Thoracic aorta (tissue), 2 donors: ENCODE results near the gene NCKAP5L. TPM values are rescaled to one million over a fixed set of nuclear protein-coding genes. Genes with fewer than 3 reads are reported as not detected.

ENCODE experiments used
- ATAC-seq: fragments of 150-250 bp; one replicate; pipeline ENCODE4 v1.8.0; 2017; ENCODE audit warnings: low read depth; ENCODE audit not compliant: insufficient number of reproducible peaks, low FRiP score
- DNase-seq: peaks from one replicate; pipeline ENCODE4 v3.0.0-alpha.2; 2020; ENCODE audit warnings: low spot score
- H3K27ac ChIP-seq, 2 donors: fragments of 200-600 bp; sonication (generic); 1 replicate in 1 of 2; 2 replicates in 1 of 2; pipeline ENCODE4 v1.5.1; 2016; ENCODE audit warnings: mild to moderate bottlenecking in 2 of 2, moderate library complexity in 2 of 2
- H3K27me3 ChIP-seq: fragments of 200-600 bp; sonication (generic); replicated peaks from 2 replicates; pipeline ENCODE4 v1.6.0; 2016; ENCODE audit warnings: mild to moderate bottlenecking; ENCODE audit not compliant: insufficient read depth
- H3K36me3 ChIP-seq: fragments of 200-600 bp; sonication (generic); one replicate; pipeline ENCODE4 v1.5.1; 2016
- H3K4me1 ChIP-seq, 2 donors: fragments of 200-600 bp; sonication (generic); 1 replicate in 1 of 2; 2 replicates in 1 of 2; pipeline versions ENCODE4 v1.5.1 to v1.6.0; 2016; ENCODE audit warnings: low read depth in 2 of 2, mild to moderate bottlenecking in 1 of 2; ENCODE audit not compliant: control insufficient read depth in 1 of 2
- H3K4me3 ChIP-seq: fragments of 200-600 bp; sonication (generic); 2 replicates; pipeline ENCODE4 v1.5.1; 2016; ENCODE audit warnings: mild to moderate bottlenecking
- H3K9me3 ChIP-seq: fragments of 200-600 bp; sonication (generic); 2 replicates; pipeline ENCODE4 v1.5.1; 2016
- total RNA-seq, 2 donors: library from RNA; depleted of rRNA; stranded (reverse); fragments of >200 nt; gene quantifications; one replicate each; pipeline versions ENCODE4 v1.1.0 to v1.2.3, GENCODE V29; 2016
- TF ChIP-seq, protein P1 (sequence below): fragments of 200-600 bp; sonication (generic); IDR thresholded peaks from one replicate; pipeline ENCODE4 v1.5.1; 2019; ENCODE audit warnings: antibody characterized with exemption

Gene NCKAP5L
- total RNA-seq, 2 donors from 2014 or later = 34.9 to 38.0 TPM

DNA sequence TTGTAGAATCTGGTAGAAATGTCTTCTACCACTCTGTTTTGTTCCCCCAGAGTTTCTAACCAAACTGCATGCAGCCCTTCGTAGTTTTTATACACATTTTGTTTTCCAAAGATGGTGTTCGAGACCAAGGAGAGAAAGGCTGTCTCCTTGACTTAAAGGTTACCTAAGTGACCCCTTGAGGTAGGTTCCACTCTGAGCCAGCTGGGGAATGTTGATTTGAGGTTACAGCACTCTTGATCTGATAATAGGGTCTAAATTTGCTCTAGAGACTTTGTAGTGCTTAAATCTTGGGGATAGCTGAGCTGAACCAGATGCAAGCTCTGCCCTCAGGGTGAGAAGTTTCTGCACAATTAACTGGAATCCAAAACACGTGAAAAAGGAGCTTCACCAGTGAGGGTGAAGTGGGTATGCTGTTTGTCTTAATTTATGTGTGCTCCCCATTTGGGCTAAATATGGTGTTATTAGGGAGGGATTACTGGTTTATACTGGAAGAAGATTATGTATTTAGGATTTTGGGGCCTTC lies 83.8 kb downstream of the NCKAP5L start:
- peaks cover 32 to 68% of the 10 kb centered on the region in 2 donors for H3K4me1 ChIP-seq
- ATAC-seq = no peak
- no peak for DNase-seq
- TF ChIP-seq, protein P1, sequence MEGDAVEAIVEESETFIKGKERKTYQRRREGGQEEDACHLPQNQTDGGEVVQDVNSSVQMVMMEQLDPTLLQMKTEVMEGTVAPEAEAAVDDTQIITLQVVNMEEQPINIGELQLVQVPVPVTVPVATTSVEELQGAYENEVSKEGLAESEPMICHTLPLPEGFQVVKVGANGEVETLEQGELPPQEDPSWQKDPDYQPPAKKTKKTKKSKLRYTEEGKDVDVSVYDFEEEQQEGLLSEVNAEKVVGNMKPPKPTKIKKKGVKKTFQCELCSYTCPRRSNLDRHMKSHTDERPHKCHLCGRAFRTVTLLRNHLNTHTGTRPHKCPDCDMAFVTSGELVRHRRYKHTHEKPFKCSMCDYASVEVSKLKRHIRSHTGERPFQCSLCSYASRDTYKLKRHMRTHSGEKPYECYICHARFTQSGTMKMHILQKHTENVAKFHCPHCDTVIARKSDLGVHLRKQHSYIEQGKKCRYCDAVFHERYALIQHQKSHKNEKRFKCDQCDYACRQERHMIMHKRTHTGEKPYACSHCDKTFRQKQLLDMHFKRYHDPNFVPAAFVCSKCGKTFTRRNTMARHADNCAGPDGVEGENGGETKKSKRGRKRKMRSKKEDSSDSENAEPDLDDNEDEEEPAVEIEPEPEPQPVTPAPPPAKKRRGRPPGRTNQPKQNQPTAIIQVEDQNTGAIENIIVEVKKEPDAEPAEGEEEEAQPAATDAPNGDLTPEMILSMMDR = no peak
- H3K4me3 ChIP-seq = no peak overlapping the region
- no peaks in the 10 kb centered on the region for H3K36me3 ChIP-seq
- H3K27me3 ChIP-seq = no peaks in the 10 kb centered on the region
- H3K9me3 ChIP-seq = no peaks in the 10 kb centered on the region
- no peak overlapping the region for H3K27ac ChIP-seq

DNA sequence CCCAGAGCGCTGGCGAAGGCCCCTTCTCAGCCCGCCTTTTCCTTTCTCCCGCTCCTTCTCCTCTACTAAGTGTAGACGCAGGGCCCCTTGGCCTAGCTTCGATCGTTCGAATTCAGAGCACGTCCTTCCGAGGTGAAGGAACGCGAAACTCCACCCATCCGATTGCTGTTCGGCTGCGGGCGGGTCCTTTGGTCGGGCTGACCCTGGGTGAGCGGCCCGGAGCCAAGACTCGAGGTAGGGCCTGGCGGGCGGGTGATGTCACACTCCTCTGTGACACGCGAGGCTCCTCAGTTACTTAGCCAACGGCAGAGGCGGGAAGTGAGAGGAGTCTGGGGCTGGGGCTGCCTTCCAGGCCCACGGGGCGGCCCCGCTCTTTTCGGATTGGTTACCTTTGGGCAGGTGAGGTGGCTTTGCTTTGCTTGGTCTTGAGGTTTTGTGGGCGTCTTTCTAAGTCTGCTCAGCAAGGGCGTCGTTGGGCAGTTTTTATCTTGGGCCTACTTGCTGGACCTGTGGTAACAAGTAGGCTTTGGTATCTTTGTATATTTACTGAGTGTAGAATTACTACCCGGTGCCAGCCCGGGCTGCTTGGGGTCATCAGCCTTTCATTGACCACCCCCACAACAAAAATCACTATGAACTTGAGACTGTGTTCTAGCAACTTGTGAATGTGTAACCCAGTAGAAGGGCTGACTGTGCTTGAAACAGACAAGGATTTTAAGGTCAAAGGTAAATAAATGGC lies 86.2 kb downstream of the NCKAP5L start:
- Histone ChIP-seq H3K4me3 (peak overlapping the region; percentile 80), H3K27ac (peak overlapping the region; percentile 89 to 97), H3K36me3 (no peaks in the 10 kb centered on the region), H3K27me3 (no peaks in the 10 kb centered on the region), H3K4me1 (peaks cover 25 to 47% of the 10 kb centered on the region in 2 donors), H3K9me3 (no peaks in the 10 kb centered on the region)
- TF ChIP-seq, protein P1 = no peak
- peak; percentile 83 for DNase-seq
- peak; percentile 51 for ATAC-seq

Other genes with a start within 250 kb of the NCKAP5L start
- gene FAM186B, start 222.8 kb downstream of the NCKAP5L start, total RNA-seq = under 1 TPM; 0.42 to 0.54 TPM
- 10 to 100 TPM; 21.9 to 31.4 TPM for gene PRPF40B, start 204.9 kb downstream of the NCKAP5L start, total RNA-seq
- 10 to 100 TPM; 26.7 to 37.4 TPM for gene FMNL3, start 121.0 kb downstream of the NCKAP5L start, total RNA-seq
- gene TMBIM6, start 86.9 kb downstream of the NCKAP5L start, total RNA-seq = 100 to 1,000 TPM; 232 to 244 TPM
- 1 to 10 TPM; 1.6 to 2.7 TPM for gene BCDIN3D, start 14.7 kb upstream of the NCKAP5L start, total RNA-seq
- gene FAIM2, start 75.5 kb upstream of the NCKAP5L start, total RNA-seq = 1 to 10 TPM; 2.8 TPM
- 1 to 10 TPM in 1 of 2 donors, not detected in 1; 3.0 TPM for gene AQP2, start 122.3 kb upstream of the NCKAP5L start, total RNA-seq
- under 1 TPM; 0.42 to 0.54 TPM for gene AQP5, start 133.5 kb upstream of the NCKAP5L start, total RNA-seq
- not detected for gene AQP6, start 144.5 kb upstream of the NCKAP5L start, total RNA-seq
- 1 to 10 TPM; 3.0 to 4.8 TPM for gene RACGAP1, start 197.1 kb upstream of the NCKAP5L start, total RNA-seq
- not detected for gene ASIC1, start 229.2 kb upstream of the NCKAP5L start, total RNA-seq